NK-92 treated with Interleukin-12 subunit alpha and Interleukin-12 subunit beta, amount 100 ng/mL, for 24 hours (cell line): ENCODE data around the gene ARL4D.
A peak's percentile ranks its signal among the peaks of the same experiment; 100 is the strongest.
"Not testable (repeated sequence)": the region's sequence is repeated elsewhere in the genome, so short reads cannot be mapped to it uniquely, and the experiment has no call there.

Experiments
- DNase-seq: peaks from one replicate; lab custom pipeline; 2025; lab: John Stamatoyannopoulos, UW

The ARL4D gene

GRCh38 chr17:43369986-43370385 is 28.8 kb upstream of the ARL4D start:
- DNase-seq, result no peak

- DNase-seq, result no peak
Measured at GRCh38 chr17:43371227-43371821, 27.5 kb upstream of the ARL4D start.

- DNase-seq, result no peak
Measured at GRCh38 chr17:43372273-43372911, 26.4 kb upstream of the ARL4D start.

- DNase-seq, result no peak
Measured at GRCh38 chr17:43373356-43373755, 25.4 kb upstream of the ARL4D start.

GRCh38 chr17:43375915-43376314 is 22.9 kb upstream of the ARL4D start:
- DNase-seq, result not testable (repeated sequence)

GRCh38 chr17:43377056-43377810 is 21.6 kb upstream of the ARL4D start:
- no peak for DNase-seq

GRCh38 chr17:43378766-43379165 is 20.0 kb upstream of the ARL4D start:
- no peak for DNase-seq

- DNase-seq, result no peak
Measured at GRCh38 chr17:43380307-43380706, 18.5 kb upstream of the ARL4D start.

- DNase-seq, result no peak
Measured at GRCh38 chr17:43381204-43381603, 17.6 kb upstream of the ARL4D start.

- no peak for DNase-seq
Measured at GRCh38 chr17:43381621-43382020, 17.2 kb upstream of the ARL4D start.

- DNase-seq, result no peak
Measured at GRCh38 chr17:43382776-43383175, 16.0 kb upstream of the ARL4D start.

- no peak for DNase-seq
Measured at GRCh38 chr17:43383372-43383771, 15.4 kb upstream of the ARL4D start.

- DNase-seq, result no peak
Measured at GRCh38 chr17:43383826-43384475, 14.8 kb upstream of the ARL4D start.

GRCh38 chr17:43384476-43384862 is 14.3 kb upstream of the ARL4D start:
- DNase-seq, result no peak

GRCh38 chr17:43385046-43385831 is 13.6 kb upstream of the ARL4D start:
- DNase-seq, result no peak

- DNase-seq, result peak; percentile 77
Measured at GRCh38 chr17:43388359-43389045, 10.3 kb upstream of the ARL4D start.

- DNase-seq, result peak; percentile 54
Measured at GRCh38 chr17:43389046-43389947, 9.5 kb upstream of the ARL4D start.

GRCh38 chr17:43392397-43392796 is 6.4 kb upstream of the ARL4D start:
- no peak for DNase-seq

GRCh38 chr17:43393944-43394482 is 4.8 kb upstream of the ARL4D start:
- DNase-seq, result peak; percentile 63

GRCh38 chr17:43394696-43395095 is 4.1 kb upstream of the ARL4D start:
- not testable (repeated sequence) for DNase-seq
